Measurements from ENCODE around the gene RAD51D.
"Not testable (repeated sequence)": the region's sequence is repeated elsewhere in the genome, so short reads cannot be mapped to it uniquely, and the experiment has no call there.

GRCh38 chr17:35090707-35091106 is 29.0 kb downstream of the RAD51D start:
- TF ChIP-seq CTCF (conservative IDR thresholded peaks at IDR 0.05 in 1 of 2, IDR thresholded peaks at IDR 0.05 in 1 of 2; ENCODE audit: extremely low read depth in 1 of 2, insufficient read depth in 1 of 2, low read depth in 1 of 2, low read length in 2 of 2); EZH2 (IDR thresholded peaks at IDR 0.05; ENCODE audit: borderline replicate concordance, low read length): not testable (repeated sequence)
